RWPE1 (cell line): ENCODE data around the gene HLA-A.
"Not testable (repeated sequence)": the region's sequence is repeated elsewhere in the genome, so short reads cannot be mapped to it uniquely, and the experiment has no call there.

Experiments used
- CTCF ChIA-PET: fragments of 350-600 bp; sonication (Branson Sonifier 250); formaldehyde crosslinking; extraction: SDS; loops from one replicate; lab custom pipeline; 2021; lab: Yijun Ruan, JAX
- POLR2A ChIA-PET: fragments of 400-600 bp; formaldehyde crosslinking; extraction: SDS; loops from one replicate; lab custom pipeline; 2020; ENCODE audit warnings: antibody characterized with exemption; ENCODE audit not compliant: low non-redundant PET; lab: Yijun Ruan, JAX
- DNase-seq: peaks from one replicate; pipeline ENCODE4 v3.0.0; 2012; ENCODE audit warnings: low spot score
- H3K27ac ChIP-seq: fragments of 450-650 bp; 2 replicates; pipeline ENCODE4 v1.5.1; 2017
- CTCF ChIP-seq: fragments of 450-650 bp; conservative IDR thresholded peaks from 2 replicates; pipeline ENCODE4 v1.5.1; 2017; ENCODE audit warnings: low read depth, mild to moderate bottlenecking

The HLA-A gene

GRCh38 chr6:29955783-29956182 is 13.5 kb downstream of the HLA-A start:
- CTCF ChIA-PET: no interaction called here
- H3K27ac ChIP-seq: no peak overlapping the region
- POLR2A ChIA-PET: no interaction called here
- DNase-seq: no peak
- no peak for TF ChIP-seq CTCF

- no peak overlapping the region for H3K27ac ChIP-seq
- no peak for TF ChIP-seq CTCF
- POLR2A ChIA-PET: no interaction called here
- DNase-seq: no peak
- CTCF ChIA-PET: no interaction called here
Observed at GRCh38 chr6:29956518-29956917, 14.2 kb downstream of the HLA-A start.

GRCh38 chr6:29958046-29958445 is 15.7 kb downstream of the HLA-A start:
- no peak for TF ChIP-seq CTCF
- H3K27ac ChIP-seq: no peak overlapping the region
- ChIA-PET CTCF (no interaction called here), POLR2A (no interaction called here)
- no peak for DNase-seq

- no peak for TF ChIP-seq CTCF
- no peak for DNase-seq
- CTCF ChIA-PET: no interaction called here
- H3K27ac ChIP-seq: no peak overlapping the region
- POLR2A ChIA-PET: no interaction called here
Observed at GRCh38 chr6:29958921-29959320, 16.6 kb downstream of the HLA-A start.

GRCh38 chr6:29959467-29959866 is 17.1 kb downstream of the HLA-A start:
- H3K27ac ChIP-seq: no peak overlapping the region
- no peak for DNase-seq
- ChIA-PET CTCF (interaction anchor here (0.7 kb wide), 1 partner anchor 50 kb away, joined by 3 read pairs; no protein-coding TSS in a partner anchor), POLR2A (no interaction called here)
- no peak for TF ChIP-seq CTCF

- H3K27ac ChIP-seq: no peak overlapping the region
- CTCF ChIA-PET: no interaction called here
- TF ChIP-seq CTCF: no peak
Observed at GRCh38 chr6:29961966-29962365, 19.6 kb downstream of the HLA-A start.

GRCh38 chr6:29963697-29964096 is 21.4 kb downstream of the HLA-A start:
- DNase-seq, CTCF ChIA-PET, H3K27ac ChIP-seq, POLR2A ChIA-PET: not testable (repeated sequence)

More at GRCh38 chr6:29961966-29962365, 19.6 kb downstream of the HLA-A start:
- POLR2A ChIA-PET: no interaction called here
- no peak for DNase-seq
